Heart left ventricle (tissue), 13 donors: ENCODE measurements around the gene PLBD2.

Source experiments
- CTCF ChIP-seq, 12 donors: fragments of 200-600 bp; sonication (generic) in 4 of 12; IDR thresholded peaks; one replicate each; pipeline versions ENCODE4 v1.5.0 to v1.8.0; 2018 to 2022; ENCODE audit warnings: antibody characterized with exemption in 12 of 12, mild to moderate bottlenecking in 5 of 12
- POLR2A ChIP-seq, 2 donors: fragments of 450-650 bp; IDR thresholded peaks; one replicate each; pipeline ENCODE4 v1.6.1; 2017; ENCODE audit warnings: antibody characterized with exemption in 2 of 2, mild to moderate bottlenecking in 2 of 2, moderate library complexity in 2 of 2
- donor health status: ischemic (EF 13 %, LVEDD 7.1; RV severe dilation, severe dysfunction).
- donor health status: DM: no; HTN: yes; CAD: no.
- donor health status: DM: no; HTN: no; CAD: no.
- donor health status: ischemic (EF 25% LVEDD 6.9; RV normal size, moderate dysfunction).
- donor health status: ischemic (EF 25% LVEDD 5.7; RV mildly dilated, moderate dysfunction).
- donor health status: ischemic (EF 35%, LVEDD 5.7; RV mildly dilated, moderate dysfunction).
- donor health status: nonischemic (EF 11% LVEDD 7.7; RV severe dilation, severe dysfunction).
- donor health status: DM: yes; HTN: yes; CAD: no.
- donor health status: PGD.
- donor health status: ischemic (EF 29% LVEDD 5.4; RV normal size, mild dysfunction).
- donor health status: nonischemic (EF 23%, LVEDD 6.1; RV moderate dilation, normal function).

- TF ChIP-seq CTCF (IDR thresholded peaks at IDR 0.05): no peak
- TF ChIP-seq POLR2A (IDR thresholded peaks at IDR 0.05): no peak
These were observed 64.7 kb downstream of the PLBD2 start for GRCh38 chr12:113422886-113423669.
